Stimulated activated CD4-positive, alpha-beta T cell treated with anti-CD3 and anti-CD28 coated beads, Interleukin-1b, Interleukin-23, amount 100 ng/mL, for 48 hours (primary cell): ENCODE results near the gene PSMA7.

Source experiments
- DNase-seq: peaks from one replicate; pipeline ENCODE4 v3.0.0-alpha.2; 2020

The PSMA7 gene

DNA sequence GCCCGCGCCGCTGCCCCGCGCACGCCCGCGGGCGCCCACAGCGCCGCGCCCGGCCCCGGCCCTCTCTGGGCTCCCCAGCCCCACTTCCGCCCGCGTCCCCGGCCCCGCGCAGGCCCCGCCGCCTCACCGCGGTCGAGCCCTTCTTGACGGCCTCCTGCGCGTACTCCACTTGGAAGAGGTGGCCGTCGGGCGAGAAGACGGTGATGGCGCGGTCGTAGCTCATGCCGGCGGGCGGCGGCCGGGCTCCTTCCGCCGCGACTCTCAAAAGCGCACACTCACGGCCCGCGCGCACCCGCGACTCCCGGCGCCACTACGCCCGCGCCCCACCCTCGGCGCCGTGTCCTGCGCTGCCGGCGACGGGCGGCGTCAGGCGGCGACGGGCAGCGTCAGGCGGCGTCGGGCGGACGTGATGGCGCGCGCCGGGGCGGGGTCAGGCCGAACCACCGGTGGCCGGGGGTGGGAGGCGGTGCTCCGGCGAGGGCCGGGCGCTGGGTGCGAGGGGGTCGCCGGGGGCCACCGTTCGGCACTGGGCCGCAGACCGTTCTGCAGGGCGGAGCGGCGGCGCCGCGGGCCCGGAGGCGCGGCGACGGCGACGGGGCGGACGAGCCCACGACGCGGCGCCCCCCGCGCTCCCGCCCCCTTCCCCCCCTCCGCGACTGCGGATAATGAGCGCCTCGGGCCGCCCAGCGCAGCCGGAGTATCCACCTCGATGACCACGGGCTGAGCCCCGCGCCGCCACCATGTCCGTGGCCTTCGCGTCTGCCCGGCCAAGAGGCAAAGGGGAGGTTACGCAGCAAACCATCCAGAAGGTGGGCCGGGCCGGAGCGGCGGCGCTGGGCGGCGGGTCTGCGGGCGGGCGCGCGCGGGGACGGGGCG lies at the start of gene PSMA7, which contains the start of gene SS18L1:
TSS of gene PSMA7 (minus strand) at position 314 of the 876 bp plus-strand sequence. CDS start at position 223, 91 bp downstream.
TSS of gene SS18L1 (plus strand) at position 689 of the 876 bp plus-strand sequence. CDS start at position 741, 52 bp downstream.
- peak; percentile 84 for DNase-seq

DNA sequence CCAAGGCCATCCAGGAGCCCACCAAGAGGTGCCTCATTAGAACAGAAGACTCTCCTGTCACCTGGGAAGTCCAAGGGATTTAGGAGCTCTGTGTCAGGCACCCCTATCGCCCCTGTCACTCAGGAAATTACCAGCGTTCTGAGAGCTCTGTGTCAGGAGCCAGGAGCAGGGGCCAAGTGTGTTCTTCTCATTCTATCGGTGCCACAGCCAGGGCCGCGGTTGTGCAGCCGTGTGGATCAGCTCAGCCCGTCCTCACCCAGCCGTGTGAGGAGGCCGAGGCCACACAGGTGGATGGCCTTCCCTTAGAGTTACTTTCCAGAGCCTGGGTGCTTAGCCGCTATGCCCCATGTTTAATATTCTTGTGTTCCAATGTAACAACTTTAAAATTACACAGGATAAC lies 49.4 kb upstream of the PSMA7 start:
- DNase-seq, result no peak

DNA sequence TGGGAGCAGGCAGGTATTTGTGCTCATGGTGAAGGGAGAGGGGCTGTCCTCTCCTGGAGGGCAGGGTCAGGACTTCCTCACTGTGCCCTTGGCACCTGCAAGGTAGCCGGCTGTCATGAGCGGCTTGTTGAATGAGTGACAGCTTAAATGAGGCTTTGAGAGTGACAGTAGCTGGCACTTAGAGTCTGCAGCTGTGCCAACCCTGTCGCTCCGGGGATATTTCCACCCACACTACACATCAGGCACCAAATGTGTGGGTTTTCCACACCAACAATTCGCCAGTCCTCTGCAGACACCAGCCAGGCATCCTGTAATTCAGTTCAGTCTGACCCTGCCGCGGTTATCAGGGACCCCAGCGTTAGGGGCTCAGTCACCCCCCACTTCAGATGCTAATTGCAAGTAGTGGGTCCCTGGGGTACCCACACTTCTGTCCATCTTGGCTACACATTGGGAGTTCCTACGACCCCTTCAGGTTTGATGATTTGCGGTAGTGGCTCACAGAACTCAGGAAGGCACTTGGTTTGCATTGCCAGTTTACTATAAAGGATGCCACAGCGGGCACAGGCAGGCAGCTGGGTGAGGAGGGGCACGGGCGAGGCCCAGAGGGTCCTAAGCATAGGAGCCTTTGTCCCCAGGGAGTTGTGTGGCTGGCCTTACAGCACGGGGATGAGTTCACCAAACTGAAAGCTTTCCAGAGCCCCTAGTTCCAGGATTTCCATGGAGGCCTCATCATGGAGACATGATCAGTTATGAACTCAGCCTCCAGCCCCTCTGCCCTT lies 48.8 kb upstream of the PSMA7 start:
- DNase-seq, result no peak

DNA sequence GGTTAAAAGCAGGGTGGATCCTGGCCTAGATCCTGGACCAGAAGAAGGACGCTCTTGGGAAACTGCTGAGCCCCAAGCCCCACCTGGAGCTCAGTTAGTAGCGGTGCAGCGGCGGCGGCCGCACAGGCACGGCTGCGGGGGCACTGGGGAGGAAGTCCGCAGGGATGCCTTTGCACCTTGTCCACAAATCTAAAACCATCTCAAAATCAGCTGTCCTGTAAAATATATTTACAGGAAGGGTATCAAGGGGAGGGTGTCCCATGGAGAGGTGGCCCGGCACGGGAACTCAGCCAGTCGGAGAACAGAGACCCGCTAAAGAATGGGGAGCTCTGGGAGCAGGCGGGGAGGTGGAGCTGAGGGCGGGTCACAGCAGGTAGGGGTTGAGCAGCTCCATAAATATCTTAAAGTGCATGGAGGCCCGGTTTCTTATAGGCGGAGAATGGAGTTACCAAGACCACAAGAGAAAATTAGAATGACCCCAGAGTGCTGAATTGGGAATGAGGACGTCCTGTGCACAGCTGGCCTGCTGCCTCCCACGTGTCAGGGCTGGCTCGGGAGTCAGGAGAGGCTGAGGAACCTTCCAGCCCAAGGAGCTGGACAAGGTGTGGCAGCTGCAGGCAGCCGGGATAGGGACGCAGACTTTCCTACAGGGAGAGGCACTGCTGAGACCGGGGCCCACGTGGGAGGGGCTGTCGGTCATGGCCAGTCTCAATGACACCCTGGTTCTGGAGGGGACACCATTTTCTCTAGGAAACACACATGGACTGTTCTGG lies 47.6 kb upstream of the PSMA7 start:
- no peak for DNase-seq

DNA sequence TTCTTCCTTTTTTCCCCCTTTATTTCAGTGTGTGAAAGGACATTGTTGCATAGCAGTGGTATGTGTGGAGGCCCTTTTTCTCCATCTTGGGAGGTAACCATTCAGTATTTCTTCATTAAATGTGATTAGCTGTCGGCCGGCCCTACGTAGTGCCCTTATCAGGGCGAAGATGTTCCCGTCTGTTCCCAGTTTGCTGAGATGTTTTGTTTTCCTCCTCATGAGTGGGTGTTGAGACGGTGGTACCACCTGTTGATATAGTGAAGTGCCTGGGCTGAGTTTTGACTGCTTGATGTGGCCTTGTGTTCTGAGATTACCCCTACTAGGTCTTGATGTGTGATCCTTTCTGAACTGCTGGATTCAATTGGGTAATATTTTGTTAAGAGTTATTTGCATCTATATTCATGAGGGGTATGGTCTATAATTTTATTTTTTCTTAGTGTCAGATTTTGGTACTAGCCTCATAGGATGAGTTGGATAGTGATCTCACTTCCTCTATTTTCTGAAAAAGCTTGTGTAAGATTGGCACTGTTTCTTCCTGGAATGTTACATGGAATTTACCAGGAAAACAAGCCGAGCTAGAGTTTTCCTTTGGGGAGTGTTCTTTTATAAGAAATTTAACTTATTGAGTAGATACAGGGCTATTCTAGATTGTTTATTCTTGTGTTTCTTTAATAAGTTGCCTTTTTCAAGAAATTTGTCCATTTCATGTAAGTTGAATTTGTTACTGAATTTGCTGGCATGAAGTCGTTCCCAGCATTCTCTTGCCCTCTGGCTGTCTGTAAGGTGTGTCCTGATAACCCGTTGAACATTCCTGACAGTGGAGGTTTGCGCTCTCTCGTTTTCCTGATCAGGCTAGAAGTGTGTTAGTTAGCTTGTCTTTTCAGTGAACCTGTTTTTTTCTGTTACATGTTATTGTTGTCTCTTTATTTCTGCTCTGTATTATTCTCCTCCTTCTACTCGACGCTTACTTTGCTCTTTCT lies 44.0 kb upstream of the PSMA7 start:
- DNase-seq, result no peak

GRCh38 chr20:62186096-62186426 lies 42.9 kb upstream of the PSMA7 start:
- DNase-seq, result no peak

DNA sequence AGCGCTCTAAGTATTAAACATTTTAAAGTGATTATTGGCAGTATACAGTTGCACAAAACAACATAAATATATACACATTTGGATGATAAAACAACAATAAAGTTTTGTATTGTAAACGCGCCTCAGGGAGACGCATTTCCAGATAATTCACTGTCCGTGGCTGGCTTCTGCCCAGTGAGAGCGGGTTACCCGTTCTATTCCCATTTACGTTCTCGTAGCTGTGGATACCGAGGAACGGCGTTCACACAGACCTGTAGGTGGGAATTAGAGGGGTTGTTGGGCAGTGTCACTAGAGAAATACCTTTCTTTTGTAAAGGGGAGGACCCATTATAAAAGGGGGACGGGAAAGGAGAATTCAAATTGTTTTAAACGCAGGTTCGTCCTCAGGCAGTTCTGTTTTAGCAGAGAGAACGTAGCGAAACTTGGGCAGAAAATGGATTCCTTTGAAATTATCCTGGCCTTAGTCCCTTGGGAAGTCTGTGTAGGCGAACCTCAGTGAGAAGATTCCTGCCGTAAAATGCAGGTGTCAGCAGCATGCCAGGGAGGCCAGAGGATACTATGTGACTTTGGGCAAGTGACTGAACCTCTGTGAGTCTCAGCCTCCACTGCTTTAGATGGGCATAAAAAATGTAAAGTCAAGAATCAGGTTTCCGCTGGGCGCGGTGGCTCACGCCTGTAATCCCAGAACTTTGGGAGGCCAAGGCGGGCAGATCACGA lies 40.4 kb upstream of the PSMA7 start:
- DNase-seq, result no peak

DNA sequence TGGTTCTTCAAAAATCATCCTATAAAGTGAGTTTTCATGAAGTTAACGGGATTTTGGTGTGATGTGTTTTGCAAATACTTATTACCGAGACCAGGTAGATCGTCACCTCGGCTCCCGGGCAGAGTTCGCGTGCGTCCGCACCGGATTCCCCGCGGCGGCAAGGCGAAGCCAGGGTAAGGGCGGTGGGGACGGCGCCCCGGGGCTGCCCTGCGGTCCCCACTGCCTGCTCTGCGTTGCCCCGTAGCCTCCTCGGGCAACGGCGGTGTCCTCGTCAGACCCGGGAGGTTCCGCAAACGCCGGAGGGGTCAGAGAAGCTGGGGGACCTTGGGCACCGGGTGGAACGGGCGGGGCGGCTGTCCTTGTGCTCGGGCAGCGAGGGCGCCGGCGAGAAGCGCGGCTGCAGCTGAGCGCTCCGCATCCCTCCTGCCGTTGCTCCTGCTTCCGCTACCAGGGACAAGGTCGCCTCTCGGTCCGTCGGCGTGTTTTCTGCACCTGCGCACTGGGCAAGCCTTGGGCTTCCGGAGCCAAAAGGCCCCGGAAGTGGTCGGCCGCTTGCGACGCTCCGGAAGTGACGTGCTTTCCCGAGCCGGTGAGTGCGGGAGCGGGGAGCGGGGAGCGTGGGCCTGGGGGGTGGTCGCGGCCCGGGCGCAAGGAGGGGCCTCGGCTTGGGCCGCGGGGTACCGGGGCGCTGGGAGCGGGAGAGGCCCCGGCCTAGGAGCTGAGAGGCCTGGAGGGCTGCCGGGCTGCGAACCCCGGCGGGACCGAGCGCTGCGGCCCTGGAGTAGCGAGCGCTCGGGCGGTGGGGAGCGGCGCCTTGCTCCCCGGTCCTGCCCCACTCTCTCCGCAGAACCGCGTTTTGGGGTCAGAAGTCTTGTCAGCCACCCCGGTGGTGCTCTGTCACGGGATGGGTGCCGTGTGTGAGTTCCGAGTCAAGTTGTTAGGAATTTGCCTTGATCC lies 39.6 kb upstream of the PSMA7 start, which contains the start of gene MTG2:
TSS of gene MTG2 (plus strand) at position 560 of the 957 bp plus-strand sequence. CDS start 10,393 bp downstream, outside the sequence.
- peak; percentile 96 for DNase-seq

- DNase-seq, result no peak
Measured at GRCh38 chr20:62181808-62182207, 38.6 kb upstream of the PSMA7 start.

GRCh38 chr20:62179162-62179504 lies 35.9 kb upstream of the PSMA7 start:
- no peak for DNase-seq

DNA sequence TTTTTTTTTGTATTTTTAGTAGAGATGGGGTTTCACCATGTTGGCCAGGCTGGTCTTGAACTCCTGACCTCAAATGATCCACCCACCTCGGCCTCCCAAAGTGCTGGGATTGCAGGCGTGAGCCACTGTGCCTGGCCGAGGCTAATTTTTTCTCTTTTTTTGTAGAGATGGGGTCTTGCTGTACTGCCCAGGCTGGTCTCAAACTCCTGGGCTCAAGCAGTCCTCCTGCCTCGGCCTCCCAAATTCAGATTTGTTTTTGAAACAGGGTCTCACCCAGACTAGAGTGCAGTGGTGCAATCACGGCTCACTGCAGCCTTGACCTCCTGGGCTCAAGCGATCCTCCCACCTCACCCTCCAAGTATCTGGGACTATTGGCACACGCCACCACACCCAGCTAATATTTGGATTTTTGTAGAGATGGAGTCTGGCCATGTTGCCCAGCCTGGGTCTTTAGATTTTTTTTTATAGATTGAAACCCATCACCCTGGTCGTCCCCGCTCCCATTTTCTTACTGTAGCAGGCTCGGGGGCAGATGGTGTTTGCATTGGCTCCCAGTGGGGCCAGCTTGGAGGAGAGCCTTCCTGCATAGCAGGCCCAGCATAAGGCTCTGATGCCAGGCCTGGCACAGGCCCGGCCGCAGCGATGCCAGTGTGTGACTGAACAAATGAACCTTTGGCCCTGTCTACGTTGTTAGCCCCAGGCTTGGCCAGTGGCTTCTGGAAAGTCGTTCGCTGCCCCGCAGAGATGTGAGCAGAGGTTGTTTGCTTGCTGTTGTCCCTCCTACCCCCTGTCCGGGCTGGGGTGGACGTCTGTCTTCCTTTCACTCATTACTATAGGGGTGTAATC lies 35.3 kb upstream of the PSMA7 start:
- no peak for DNase-seq

GRCh38 chr20:62177307-62177706 lies 34.1 kb upstream of the PSMA7 start:
- DNase-seq, result no peak

GRCh38 chr20:62176866-62177265 lies 33.7 kb upstream of the PSMA7 start:
- no peak for DNase-seq

DNA sequence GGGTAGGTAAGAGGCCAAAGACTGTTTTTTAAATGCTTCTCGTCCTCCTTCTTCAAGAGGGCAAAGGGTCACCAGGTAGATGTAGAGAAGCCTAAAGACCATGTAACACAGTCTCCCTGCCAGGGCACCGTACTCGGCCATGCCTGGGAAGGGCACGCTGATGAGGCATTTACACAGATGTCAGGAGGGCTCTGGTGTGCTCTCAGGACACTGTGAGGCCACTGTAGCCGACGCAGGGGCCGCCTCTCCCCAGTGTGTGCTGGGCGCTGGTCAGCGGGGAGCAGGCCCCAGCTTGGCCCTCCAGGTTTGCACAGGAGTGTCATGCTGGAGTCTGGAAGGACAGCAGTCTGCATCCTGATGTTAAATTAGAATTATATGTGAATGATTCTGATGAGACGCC lies 32.5 kb upstream of the PSMA7 start:
- no peak for DNase-seq

DNA sequence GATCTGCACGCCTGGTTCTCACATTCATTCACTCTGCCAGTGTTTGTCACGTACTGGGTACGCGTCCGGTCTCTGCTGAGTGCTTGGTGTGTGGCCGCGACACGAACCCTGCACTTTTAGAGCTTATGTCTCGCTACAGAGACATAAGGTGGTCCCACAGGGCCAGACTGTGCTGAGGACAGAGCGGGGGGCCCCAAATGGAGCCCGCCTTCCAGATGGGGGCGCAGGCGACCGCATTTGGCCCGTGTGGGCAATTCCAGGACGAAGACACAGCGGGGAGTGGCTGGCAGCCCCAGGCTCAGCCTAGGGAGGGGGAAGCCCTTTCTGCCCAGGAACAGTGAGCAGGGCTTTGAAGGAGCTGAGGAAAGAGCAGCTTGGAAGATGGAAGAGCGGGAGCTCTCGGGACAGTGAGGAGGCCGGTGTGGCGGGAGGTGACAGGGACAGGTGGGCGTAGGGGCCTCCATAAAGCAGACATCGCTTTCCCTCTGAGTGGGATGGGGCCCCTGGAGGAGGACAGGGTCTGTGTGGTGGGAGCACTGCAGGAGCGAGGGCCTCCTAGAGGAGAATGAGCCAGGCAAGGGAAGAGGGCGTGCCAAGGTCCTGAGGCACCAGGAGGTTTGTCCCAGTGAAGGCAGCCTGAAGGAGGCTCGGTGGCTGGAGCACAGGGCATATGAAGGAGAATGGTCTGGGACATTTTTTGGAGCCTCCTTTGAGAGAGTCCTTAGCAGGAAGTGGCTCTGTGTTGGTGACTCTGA lies 31.9 kb upstream of the PSMA7 start:
- no peak for DNase-seq

DNA sequence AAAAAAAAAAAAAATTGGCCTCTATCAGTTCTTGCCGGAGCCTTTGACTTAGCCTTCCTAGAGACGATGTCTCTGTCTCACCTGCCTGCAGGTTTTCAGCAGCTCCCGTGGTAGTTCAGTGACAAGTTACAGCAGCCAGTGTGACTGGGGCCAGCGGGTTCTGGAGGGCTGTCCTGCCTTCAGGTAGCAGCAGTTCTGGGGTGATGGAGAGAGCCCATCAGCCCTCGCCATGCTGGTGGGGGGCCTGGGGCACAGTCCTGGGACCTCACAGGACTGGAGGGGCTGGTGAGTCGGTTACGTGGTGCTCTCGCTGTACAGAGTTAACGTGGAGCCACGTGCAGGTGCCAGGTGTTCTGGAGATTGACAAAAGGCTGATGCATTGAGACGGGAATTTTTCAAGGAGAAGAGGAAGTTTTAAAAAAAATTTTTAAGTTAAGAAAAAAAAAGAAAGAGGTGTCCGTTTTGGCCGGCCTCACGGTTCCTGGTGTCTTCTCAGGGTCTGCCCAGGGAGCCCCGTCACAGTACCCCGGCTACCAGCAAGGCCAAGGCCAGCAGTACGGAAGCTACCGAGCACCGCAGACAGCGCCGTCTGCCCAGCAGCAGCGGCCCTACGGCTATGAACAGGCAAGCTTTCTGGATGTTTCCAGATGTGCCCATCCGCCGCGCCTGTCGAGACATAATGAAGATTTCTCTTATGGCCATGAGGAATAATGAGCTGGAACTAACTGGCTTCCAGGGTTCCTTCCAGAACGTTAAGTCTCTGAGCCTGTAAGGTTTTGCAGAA lies 31.0 kb upstream of the PSMA7 start:
- no peak for DNase-seq

DNA sequence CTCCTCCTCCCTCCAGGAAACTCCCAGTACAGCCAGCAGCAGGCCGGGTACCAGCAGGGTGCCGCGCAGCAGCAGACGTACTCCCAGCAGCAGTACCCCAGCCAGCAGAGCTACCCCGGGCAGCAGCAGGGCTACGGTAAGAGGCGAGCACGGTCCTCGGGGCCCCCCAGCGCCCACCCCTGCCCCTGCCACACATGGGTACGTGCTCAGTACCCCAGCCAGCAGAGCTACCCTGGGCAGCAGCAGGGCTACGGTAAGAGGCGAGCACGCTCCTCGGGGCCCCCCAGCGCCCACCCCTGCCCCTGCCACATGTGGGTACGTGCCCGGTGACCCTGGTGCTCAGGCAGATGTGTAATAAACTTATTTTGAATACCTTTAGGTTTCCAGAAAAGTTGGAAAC lies 29.5 kb upstream of the PSMA7 start:
- no peak for DNase-seq
